ENCODE data around the gene BUD13.

DNA sequence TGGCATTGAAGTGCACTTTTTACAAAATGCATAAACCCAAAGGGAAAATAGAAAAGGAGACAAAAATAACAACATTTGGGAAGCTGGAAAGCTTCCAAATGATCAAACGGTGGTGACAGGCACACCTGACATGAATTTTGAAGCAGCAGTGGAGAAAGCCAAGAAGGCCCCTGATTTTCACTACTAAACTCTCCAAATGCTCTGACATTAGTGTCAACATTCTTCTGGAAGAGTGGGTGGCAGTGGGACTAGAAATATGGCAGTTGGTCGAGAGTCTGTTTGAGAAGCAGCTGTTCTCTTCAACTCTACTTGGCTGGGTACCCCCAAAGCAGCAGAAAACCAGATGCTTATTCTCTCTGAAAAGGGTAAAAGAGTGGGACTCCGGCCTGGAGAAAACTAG lies 31.2 kb upstream of the BUD13 start:
- TF ChIP-seq ELK1 (IDR thresholded peaks at IDR 0.05; ENCODE audit: borderline replicate concordance, low read depth, low read length) (no peak), MAFK (IDR thresholded peaks at IDR 0.05; ENCODE audit: low read depth, low read length) (no peak), CTCF (conservative IDR thresholded peaks at IDR 0.05; ENCODE audit: low read depth, low read length) (no peak), POLR2A (IDR thresholded peaks at IDR 0.05; ENCODE audit: low read depth, low read length) (no peak), MAZ (IDR thresholded peaks at IDR 0.05; ENCODE audit: borderline replicate concordance, low read depth, low read length) (no peak), CEBPB (IDR thresholded peaks at IDR 0.05; ENCODE audit: low read depth, low read length) (no peak), RFX5 (IDR thresholded peaks at IDR 0.05; ENCODE audit: low read depth, low read length) (no peak), BHLHE40 (IDR thresholded peaks at IDR 0.05; ENCODE audit: low read depth, low read length) (no peak), MXI1 (IDR thresholded peaks at IDR 0.05; ENCODE audit: borderline replicate concordance, low read depth, low read length) (no peak), RCOR1 (IDR thresholded peaks at IDR 0.05; ENCODE audit: insufficient replicate concordance, low read length) (no peak), RAD21 (IDR thresholded peaks at IDR 0.05; ENCODE audit: low read length) (no peak)

All from IMR-90 (cell line).